Keratinocyte (primary cell): ENCODE measurements around the gene ANXA8. TPM values are rescaled to one million over a fixed set of nuclear protein-coding genes. Genes with fewer than 3 reads are reported as not detected.

Source experiments
- DNase-seq: peaks from one replicate; pipeline ENCODE4 v3.0.0-alpha.2; 2011; ENCODE audit warnings: low read depth, missing footprints, low spot score
- FAIRE-seq: peaks from 2 replicates; lab custom pipeline; 2011; peaks lifted over from hg19 to GRCh38; lab: Jason Lieb, UNC
- H2AFZ ChIP-seq: 2 replicates; pipeline ENCODE4 v1.6.0; 2012; ENCODE audit warnings: low read length, control low read depth, inconsistent platforms; ENCODE audit not compliant: control insufficient read depth
- H3K27ac ChIP-seq: 2 replicates; pipeline ENCODE4 v1.5.1; 2011; ENCODE audit warnings: low read length; ENCODE audit not compliant: control insufficient read depth, insufficient read depth
- H3K27me3 ChIP-seq: 3 replicates; pipeline ENCODE4 v1.6.0; 2011; ENCODE audit warnings: low read length; ENCODE audit not compliant: control insufficient read depth, insufficient read depth; ENCODE audit errors: extremely low read depth
- H3K36me3 ChIP-seq, 2 experiments: 2 replicates in 1 of 2; 3 replicates in 1 of 2; pipeline ENCODE4 v1.5.1; 2011; ENCODE audit warnings: low read length in 2 of 2, mild to moderate bottlenecking in 1 of 2; ENCODE audit not compliant: control insufficient read depth in 2 of 2, insufficient read depth in 2 of 2; ENCODE audit errors: extremely low read depth in 1 of 2
- H3K4me1 ChIP-seq: 3 replicates; pipeline ENCODE4 v1.5.1; 2011; ENCODE audit warnings: low read length; ENCODE audit not compliant: control insufficient read depth, insufficient read depth; ENCODE audit errors: extremely low read depth
- H3K4me2 ChIP-seq: 3 replicates; pipeline ENCODE4 v1.6.0; 2011; ENCODE audit warnings: low read depth, low read length; ENCODE audit not compliant: control insufficient read depth, insufficient read depth; ENCODE audit errors: extremely low read depth
- H3K4me3 ChIP-seq, 3 experiments: fragments of 200-600 bp in 1 of 3; sonication (generic) in 1 of 3; 2 replicates in 2 of 3; 3 replicates in 1 of 3; pipeline ENCODE4 v1.5.1; 2011 to 2016; ENCODE audit warnings: low read length in 3 of 3, mild to moderate bottlenecking in 3 of 3, control low read depth in 2 of 3, inconsistent platforms in 1 of 3, low read depth in 1 of 3, mixed read lengths in 1 of 3, mixed run types in 1 of 3, moderate library complexity in 1 of 3; ENCODE audit not compliant: control insufficient read depth in 2 of 3, insufficient read depth in 2 of 3; ENCODE audit errors: extremely low read depth in 1 of 3
- H3K79me2 ChIP-seq: 2 replicates; pipeline ENCODE4 v1.6.0; 2012; ENCODE audit warnings: low read length; ENCODE audit not compliant: control insufficient read depth, insufficient read depth
- H3K9ac ChIP-seq: 3 replicates; pipeline ENCODE4 v1.6.0; 2011; ENCODE audit warnings: low read length; ENCODE audit not compliant: control insufficient read depth, insufficient read depth; ENCODE audit errors: extremely low read depth
- H3K9me1 ChIP-seq: 3 replicates; pipeline ENCODE4 v1.6.0; 2011; ENCODE audit warnings: low read length; ENCODE audit not compliant: control insufficient read depth, insufficient read depth; ENCODE audit errors: extremely low read depth
- H3K9me3 ChIP-seq: 2 replicates; pipeline ENCODE4 v1.5.1; 2012; ENCODE audit warnings: low read depth, low read length; ENCODE audit not compliant: control insufficient read depth
- H4K20me1 ChIP-seq: 3 replicates; pipeline ENCODE4 v1.6.0; 2011; ENCODE audit warnings: low read length; ENCODE audit not compliant: control insufficient read depth, insufficient read depth; ENCODE audit errors: extremely low read depth
- EZH2 ChIP-seq: IDR thresholded peaks from one replicate; pipeline ENCODE4 v1.6.1; 2012; ENCODE audit warnings: inconsistent platforms, mild to moderate bottlenecking, low read length, moderate library complexity
- dilution Hi-C: fragments of 300-500 bp; cut with MboI; formaldehyde crosslinking; loops from one replicate; pipeline ENCODE4 v1.7.0; 2020; ENCODE audit warnings: low sequenced_read_pairs; ENCODE audit not compliant: extremely low pct_ligation_motif_present
- polyA plus RNA-seq, 5 experiments: library from polyadenylated mRNA; depleted of rRNA in 3 of 5; stranded (reverse) in 3 of 5; stranded (forward) in 1 of 5; unstranded in 1 of 5; fragments of >200 nt; gene quantifications; 1 replicate in 1 of 5; 2 replicates in 3 of 5; 3 replicates in 1 of 5; pipeline versions ENCODE4 v1.2.1 to v1.2.3, GENCODE V29; 2011 to 2012; ENCODE audit warnings: missing spikeins in 2 of 5, low read depth in 1 of 5, low replicate concordance in 1 of 5
- TF ChIP-seq, protein P1 (sequence below), 3 experiments: IDR thresholded peaks in 1 of 3; conservative IDR thresholded peaks in 1 of 3; optimal IDR thresholded peaks in 1 of 3; 2 replicates in 2 of 3; 3 replicates in 1 of 3; pipeline versions ENCODE3 to v1.5.1; 2011; ENCODE audit warnings: low read length in 3 of 3, mild to moderate bottlenecking in 3 of 3, moderate library complexity in 2 of 3, control low read depth in 1 of 3, inconsistent platforms in 1 of 3; ENCODE audit not compliant: insufficient read depth in 2 of 3; ENCODE audit errors: extremely low read depth in 1 of 3

The ANXA8 gene
- polyA plus RNA-seq, 1 donor (not counting 4 experiments of a cell fraction or from before 2014, with no cell fraction given) = 820 TPM

DNA sequence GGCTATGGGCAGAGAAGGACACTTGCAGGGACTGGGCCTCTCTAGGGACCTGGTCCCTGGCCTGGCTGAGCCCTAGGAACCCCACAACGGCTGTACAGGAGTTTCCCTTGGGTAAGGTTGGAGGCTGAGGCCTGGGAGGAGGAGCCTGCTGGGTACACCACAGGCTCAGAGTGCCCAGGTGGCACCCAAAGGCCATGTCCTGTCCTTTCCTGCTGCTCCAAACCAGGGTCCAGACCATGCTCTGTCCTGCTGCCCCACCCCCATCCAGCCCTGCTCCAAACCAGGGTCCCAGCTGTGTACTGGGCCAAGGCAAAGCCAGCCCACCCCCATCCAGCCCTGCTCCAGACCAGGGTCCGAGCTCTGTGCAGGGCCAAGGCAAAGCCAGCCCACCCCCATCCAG is 64.5 kb downstream of the ANXA8 start:
- Histone ChIP-seq H3K27ac (no peak overlapping the region), H3K4me2 (no peak overlapping the region), H2AFZ (no peak overlapping the region), H3K79me2 (no peaks in the 10 kb centered on the region), H3K9me3 (no peaks in the 10 kb centered on the region), H3K4me3 (no peak overlapping the region), H3K9ac (no peak overlapping the region), H3K36me3 (no peaks in the 10 kb centered on the region), H4K20me1 (no peaks in the 10 kb centered on the region), H3K27me3 (no peaks in the 10 kb centered on the region), H3K4me1 (no peaks in the 10 kb centered on the region), H3K9me1 (no peaks in the 10 kb centered on the region)
- dilution Hi-C loops = no loop called here
- FAIRE-seq (no peak), DNase-seq (no peak)
- no peak for TF ChIP-seq EZH2
- TF ChIP-seq, protein P1, sequence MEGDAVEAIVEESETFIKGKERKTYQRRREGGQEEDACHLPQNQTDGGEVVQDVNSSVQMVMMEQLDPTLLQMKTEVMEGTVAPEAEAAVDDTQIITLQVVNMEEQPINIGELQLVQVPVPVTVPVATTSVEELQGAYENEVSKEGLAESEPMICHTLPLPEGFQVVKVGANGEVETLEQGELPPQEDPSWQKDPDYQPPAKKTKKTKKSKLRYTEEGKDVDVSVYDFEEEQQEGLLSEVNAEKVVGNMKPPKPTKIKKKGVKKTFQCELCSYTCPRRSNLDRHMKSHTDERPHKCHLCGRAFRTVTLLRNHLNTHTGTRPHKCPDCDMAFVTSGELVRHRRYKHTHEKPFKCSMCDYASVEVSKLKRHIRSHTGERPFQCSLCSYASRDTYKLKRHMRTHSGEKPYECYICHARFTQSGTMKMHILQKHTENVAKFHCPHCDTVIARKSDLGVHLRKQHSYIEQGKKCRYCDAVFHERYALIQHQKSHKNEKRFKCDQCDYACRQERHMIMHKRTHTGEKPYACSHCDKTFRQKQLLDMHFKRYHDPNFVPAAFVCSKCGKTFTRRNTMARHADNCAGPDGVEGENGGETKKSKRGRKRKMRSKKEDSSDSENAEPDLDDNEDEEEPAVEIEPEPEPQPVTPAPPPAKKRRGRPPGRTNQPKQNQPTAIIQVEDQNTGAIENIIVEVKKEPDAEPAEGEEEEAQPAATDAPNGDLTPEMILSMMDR (optimal IDR thresholded peaks at IDR 0.05 in 1 of 3, IDR thresholded peaks at IDR 0.05 in 1 of 3, conservative IDR thresholded peaks at IDR 0.05 in 1 of 3; ENCODE audit: extremely low read depth in 1 of 3, insufficient read depth in 2 of 3, low read length in 3 of 3) = no peak

DNA sequence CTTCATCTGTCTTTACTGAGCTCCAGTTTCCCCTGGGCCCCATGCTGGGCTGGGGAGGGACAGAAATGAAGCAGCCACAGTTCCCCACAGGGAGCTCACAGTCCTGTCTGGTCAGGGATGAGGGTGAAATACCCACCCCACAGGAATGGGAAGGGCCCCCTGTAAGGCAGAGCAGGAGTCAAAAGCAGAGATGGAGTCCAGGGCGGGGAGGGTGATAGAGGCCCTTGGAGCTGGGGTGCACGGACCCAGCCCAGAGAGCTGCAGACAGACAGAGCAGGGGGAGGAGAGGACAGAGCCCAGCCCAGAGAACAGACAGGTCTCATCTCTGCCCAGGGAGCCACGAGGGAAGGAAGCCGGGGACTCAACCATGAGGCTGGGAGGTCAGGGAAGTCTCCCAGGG is 64.9 kb downstream of the ANXA8 start:
- FAIRE-seq (no peak), DNase-seq (no peak)
- dilution Hi-C loops = no loop called here
- Histone ChIP-seq H3K27me3 (no peaks in the 10 kb centered on the region), H3K79me2 (no peaks in the 10 kb centered on the region), H4K20me1 (no peaks in the 10 kb centered on the region), H3K9me1 (no peaks in the 10 kb centered on the region), H3K9ac (no peak overlapping the region), H3K4me2 (no peak overlapping the region), H3K27ac (no peak overlapping the region), H2AFZ (no peak overlapping the region), H3K4me1 (no peaks in the 10 kb centered on the region), H3K9me3 (no peaks in the 10 kb centered on the region), H3K36me3 (no peaks in the 10 kb centered on the region), H3K4me3 (no peak overlapping the region)
- TF ChIP-seq, protein P1 (optimal IDR thresholded peaks at IDR 0.05 in 1 of 3, IDR thresholded peaks at IDR 0.05 in 1 of 3, conservative IDR thresholded peaks at IDR 0.05 in 1 of 3; ENCODE audit: extremely low read depth in 1 of 3, insufficient read depth in 2 of 3, low read length in 3 of 3) = no peak
- no peak for TF ChIP-seq EZH2
